Activated naive CD4-positive, alpha-beta T cell treated with anti-CD3 and anti-CD28 coated beads for 36 hours (primary cell): ENCODE measurements around the gene ARHGAP22. TPM values are rescaled to one million over a fixed set of nuclear protein-coding genes. Genes with fewer than 3 reads are reported as not detected.
A peak's percentile ranks its signal among the peaks of the same experiment; 100 is the strongest.

Source experiments
- CTCF ChIA-PET: fragments of 350-600 bp; sonication (Branson Sonifier 250); formaldehyde crosslinking; loops from one replicate; lab custom pipeline; 2021; ENCODE audit warnings: antibody characterized with exemption; lab: Charles Lee
- DNase-seq: peaks from one replicate; pipeline ENCODE4 v3.0.0-alpha.2; 2020
- H3K27ac Mint-ChIP-seq: one replicate; pipeline ENCODE4 v1.8.0; 2021; ENCODE audit warnings: mild to moderate bottlenecking, mixed read lengths
- H3K27me3 Mint-ChIP-seq: one replicate; pipeline ENCODE4 v1.8.0; 2021; ENCODE audit warnings: low read depth, mixed read lengths
- H3K36me3 Mint-ChIP-seq: one replicate; pipeline ENCODE4 v1.8.0; 2021; ENCODE audit warnings: low read depth, mixed read lengths
- H3K4me1 Mint-ChIP-seq: one replicate; pipeline ENCODE4 v1.8.0; 2021; ENCODE audit warnings: low read depth, mixed read lengths
- H3K4me3 Mint-ChIP-seq: one replicate; pipeline ENCODE4 v1.8.0; 2021; ENCODE audit warnings: mild to moderate bottlenecking, moderate library complexity, mixed read lengths
- H3K9me3 Mint-ChIP-seq: one replicate; pipeline ENCODE4 v1.8.0; 2021; ENCODE audit warnings: mixed read lengths
- intact Hi-C: fragments of 100-400 bp; cut with micrococcal nuclease; formaldehyde crosslinking; loops from one replicate; pipeline ENCODE4 v1.15.1; 2023
- total RNA-seq, 2 experiments: library from RNA; stranded (reverse); gene quantifications; one replicate each; pipeline ENCODE4 v1.2.3, GENCODE V29; 2021

ARHGAP22 gene
- total RNA-seq, 2 experiments from 2014 or later, result not detected

- intact Hi-C loops, result loop anchor here (5.0 kb wide), 1 partner anchor 291 kb away; no protein-coding TSS in a partner anchor
- CTCF ChIA-PET, result interaction anchor here (1.2 kb wide), 1 partner anchor 150 kb away, joined by 3 read pairs; no protein-coding TSS in a partner anchor
- DNase-seq, result no peak
- Mint-ChIP-seq H3K27ac (no peak overlapping the region), H3K27me3 (peaks cover 5% of the 10 kb centered on the region), H3K4me1 (no peaks in the 10 kb centered on the region), H3K9me3 (no peaks in the 10 kb centered on the region), H3K36me3 (no peaks in the 10 kb centered on the region), H3K4me3 (no peak overlapping the region)
Measured at GRCh38 chr10:48507933-48508790, 96.7 kb downstream of the ARHGAP22 start.

- peaks cover 3% of the 10 kb centered on the region for H3K27me3 Mint-ChIP-seq
- no peak overlapping the region for H3K4me3 Mint-ChIP-seq
- no peak for DNase-seq
- H3K4me1 Mint-ChIP-seq, result no peaks in the 10 kb centered on the region
- no peak overlapping the region for H3K27ac Mint-ChIP-seq
- CTCF ChIA-PET, result interaction anchor here (1.0 to 2.0 kb wide), 2 partner anchors 116 to 144 kb away, joined by 3 to 11 read pairs; no protein-coding TSS in a partner anchor
- no peaks in the 10 kb centered on the region for H3K9me3 Mint-ChIP-seq
- intact Hi-C loops, result loop anchor here (5.0 kb wide), 1 partner anchor 290 kb away; no protein-coding TSS in a partner anchor
- H3K36me3 Mint-ChIP-seq, result no peaks in the 10 kb centered on the region
Measured at GRCh38 chr10:48507494-48507893, 97.4 kb downstream of the ARHGAP22 start.

- CTCF ChIA-PET, result interaction anchor here (0.6 to 2.0 kb wide), 5 partner anchors 35 to 143 kb away, joined by 3 to 11 read pairs (median 3); no protein-coding TSS in a partner anchor
- peak; percentile 35 for DNase-seq
- H3K4me3 Mint-ChIP-seq, result no peak overlapping the region
- no peaks in the 10 kb centered on the region for H3K4me1 Mint-ChIP-seq
- H3K27me3 Mint-ChIP-seq, result peaks cover under 1% of the 10 kb centered on the region
- no peaks in the 10 kb centered on the region for H3K36me3 Mint-ChIP-seq
- intact Hi-C loops, result loop anchor here (1.0 to 5.0 kb wide), 2 partner anchors 143 to 289 kb away; no protein-coding TSS in a partner anchor
- no peak overlapping the region for H3K27ac Mint-ChIP-seq
- H3K9me3 Mint-ChIP-seq, result no peaks in the 10 kb centered on the region
Measured at GRCh38 chr10:48506147-48506917, 98.5 kb downstream of the ARHGAP22 start.

GRCh38 chr10:48505394-48506112 lies 99.3 kb downstream of the ARHGAP22 start:
- CTCF ChIA-PET, result interaction anchor here (1.1 to 2.0 kb wide), 3 partner anchors 80 to 142 kb away, joined by 3 to 11 read pairs (median 6); no protein-coding TSS in a partner anchor
- Mint-ChIP-seq H3K27ac (no peak overlapping the region), H3K9me3 (no peaks in the 10 kb centered on the region), H3K27me3 (no peaks in the 10 kb centered on the region), H3K4me3 (no peak overlapping the region), H3K4me1 (no peaks in the 10 kb centered on the region), H3K36me3 (no peaks in the 10 kb centered on the region)
- intact Hi-C loops, result loop anchor here (1.0 to 5.0 kb wide), 2 partner anchors 142 to 288 kb away; no protein-coding TSS in a partner anchor
- DNase-seq, result no peak

- Mint-ChIP-seq H3K36me3 (no peaks in the 10 kb centered on the region), H3K27me3 (no peaks in the 10 kb centered on the region), H3K4me1 (no peaks in the 10 kb centered on the region), H3K27ac (no peak overlapping the region), H3K4me3 (no peak overlapping the region), H3K9me3 (no peaks in the 10 kb centered on the region)
- intact Hi-C loops, result no loop called here
- no peak for DNase-seq
- CTCF ChIA-PET, result interaction anchor here (1.5 kb wide), 1 partner anchor 141 kb away, joined by 6 read pairs; no protein-coding TSS in a partner anchor
Measured at GRCh38 chr10:48504141-48504885, 100.6 kb downstream of the ARHGAP22 start.

GRCh38 chr10:48503293-48503911 lies 101.5 kb downstream of the ARHGAP22 start:
- no peak overlapping the region for H3K27ac Mint-ChIP-seq
- no peaks in the 10 kb centered on the region for H3K9me3 Mint-ChIP-seq
- DNase-seq, result no peak
- no peaks in the 10 kb centered on the region for H3K36me3 Mint-ChIP-seq
- no peaks in the 10 kb centered on the region for H3K4me1 Mint-ChIP-seq
- no peak overlapping the region for H3K4me3 Mint-ChIP-seq
- no peaks in the 10 kb centered on the region for H3K27me3 Mint-ChIP-seq
- CTCF ChIA-PET, result no interaction called here
- intact Hi-C loops, result no loop called here

- no peak overlapping the region for H3K27ac Mint-ChIP-seq
- H3K27me3 Mint-ChIP-seq, result no peaks in the 10 kb centered on the region
- no peaks in the 10 kb centered on the region for H3K9me3 Mint-ChIP-seq
- H3K4me1 Mint-ChIP-seq, result no peaks in the 10 kb centered on the region
- intact Hi-C loops, result no loop called here
- H3K36me3 Mint-ChIP-seq, result no peaks in the 10 kb centered on the region
- CTCF ChIA-PET, result no interaction called here
- no peak for DNase-seq
- H3K4me3 Mint-ChIP-seq, result no peak overlapping the region
Measured at GRCh38 chr10:48502791-48503190, 102.1 kb downstream of the ARHGAP22 start.

GRCh38 chr10:48501787-48502771 lies 102.8 kb downstream of the ARHGAP22 start:
- no peak overlapping the region for H3K4me3 Mint-ChIP-seq
- DNase-seq, result no peak
- no peaks in the 10 kb centered on the region for H3K4me1 Mint-ChIP-seq
- intact Hi-C loops, result no loop called here
- H3K36me3 Mint-ChIP-seq, result no peaks in the 10 kb centered on the region
- no peaks in the 10 kb centered on the region for H3K9me3 Mint-ChIP-seq
- H3K27me3 Mint-ChIP-seq, result no peaks in the 10 kb centered on the region
- CTCF ChIA-PET, result no interaction called here
- no peak overlapping the region for H3K27ac Mint-ChIP-seq

- Mint-ChIP-seq H3K9me3 (no peaks in the 10 kb centered on the region), H3K27me3 (peaks cover under 1% of the 10 kb centered on the region), H3K27ac (no peak overlapping the region), H3K4me3 (no peak overlapping the region), H3K36me3 (no peaks in the 10 kb centered on the region), H3K4me1 (no peaks in the 10 kb centered on the region)
- DNase-seq, result no peak
- intact Hi-C loops, result no loop called here
- CTCF ChIA-PET, result interaction anchor here (0.6 kb wide), 1 partner anchor 13 kb away, joined by 3 read pairs; no protein-coding TSS in a partner anchor
Measured at GRCh38 chr10:48501226-48501625, 103.6 kb downstream of the ARHGAP22 start.

GRCh38 chr10:48500771-48501170 lies 104.1 kb downstream of the ARHGAP22 start:
- intact Hi-C loops, result no loop called here
- peaks cover 2% of the 10 kb centered on the region for H3K27me3 Mint-ChIP-seq
- H3K36me3 Mint-ChIP-seq, result no peaks in the 10 kb centered on the region
- no peaks in the 10 kb centered on the region for H3K9me3 Mint-ChIP-seq
- no peak for DNase-seq
- CTCF ChIA-PET, result interaction anchor here (0.6 kb wide), 1 partner anchor 12 kb away, joined by 3 read pairs; no protein-coding TSS in a partner anchor
- no peak overlapping the region for H3K27ac Mint-ChIP-seq
- H3K4me3 Mint-ChIP-seq, result no peak overlapping the region
- H3K4me1 Mint-ChIP-seq, result no peaks in the 10 kb centered on the region
